NCI-H1930 (cell line): ENCODE measurements around the gene POMGNT2.
"Not testable (repeated sequence)": the region's sequence is repeated elsewhere in the genome, so short reads cannot be mapped to it uniquely, and the experiment has no call there.

Source experiments
- DNase-seq, 2 experiments: peaks; one replicate each; lab custom pipeline; 2025; lab: John Stamatoyannopoulos, UW

POMGNT2 gene

GRCh38 chr3:43075904-43076661 lies 29.8 kb downstream of the POMGNT2 start:
- no peak for DNase-seq

- no peak for DNase-seq
These were observed 30.8 kb downstream of the POMGNT2 start for GRCh38 chr3:43074901-43075689.

GRCh38 chr3:43074482-43074881 lies 31.4 kb downstream of the POMGNT2 start:
- no peak for DNase-seq

- DNase-seq = no peak
These were observed 32.1 kb downstream of the POMGNT2 start for GRCh38 chr3:43073836-43074220.

GRCh38 chr3:43073116-43073835 lies 32.6 kb downstream of the POMGNT2 start:
- DNase-seq = no peak

- no peak for DNase-seq
These were observed 33.5 kb downstream of the POMGNT2 start for GRCh38 chr3:43072361-43072760.

- DNase-seq = peak in 1 of 2 experiments; percentile 4
These were observed 34.5 kb downstream of the POMGNT2 start for GRCh38 chr3:43071313-43071893.

- DNase-seq = not testable (repeated sequence)
These were observed 35.2 kb downstream of the POMGNT2 start for GRCh38 chr3:43070670-43071069.

- no peak for DNase-seq
These were observed 42.8 kb downstream of the POMGNT2 start for GRCh38 chr3:43063114-43063513.

- DNase-seq = no peak
These were observed 43.3 kb downstream of the POMGNT2 start for GRCh38 chr3:43062564-43063040.

- DNase-seq = no peak
These were observed 43.8 kb downstream of the POMGNT2 start for GRCh38 chr3:43062040-43062563.

- DNase-seq = no peak
These were observed 44.6 kb downstream of the POMGNT2 start for GRCh38 chr3:43061101-43061895.

GRCh38 chr3:43059456-43059855 lies 46.4 kb downstream of the POMGNT2 start:
- no peak for DNase-seq

- no peak for DNase-seq
These were observed 49.8 kb downstream of the POMGNT2 start for GRCh38 chr3:43055806-43056770.

- DNase-seq = no peak
These were observed 50.5 kb downstream of the POMGNT2 start for GRCh38 chr3:43055393-43055792.

GRCh38 chr3:43054754-43055153 lies 51.1 kb downstream of the POMGNT2 start:
- DNase-seq = no peak

GRCh38 chr3:43053291-43053690 lies 52.6 kb downstream of the POMGNT2 start:
- no peak for DNase-seq

GRCh38 chr3:43048470-43048869 lies 57.4 kb downstream of the POMGNT2 start:
- no peak for DNase-seq

- DNase-seq = no peak
These were observed 59.3 kb downstream of the POMGNT2 start for GRCh38 chr3:43046583-43046982.

GRCh38 chr3:43045079-43045478 lies 60.8 kb downstream of the POMGNT2 start:
- not testable (repeated sequence) for DNase-seq
